ENCODE data around the gene UBE2G1.

DNA sequence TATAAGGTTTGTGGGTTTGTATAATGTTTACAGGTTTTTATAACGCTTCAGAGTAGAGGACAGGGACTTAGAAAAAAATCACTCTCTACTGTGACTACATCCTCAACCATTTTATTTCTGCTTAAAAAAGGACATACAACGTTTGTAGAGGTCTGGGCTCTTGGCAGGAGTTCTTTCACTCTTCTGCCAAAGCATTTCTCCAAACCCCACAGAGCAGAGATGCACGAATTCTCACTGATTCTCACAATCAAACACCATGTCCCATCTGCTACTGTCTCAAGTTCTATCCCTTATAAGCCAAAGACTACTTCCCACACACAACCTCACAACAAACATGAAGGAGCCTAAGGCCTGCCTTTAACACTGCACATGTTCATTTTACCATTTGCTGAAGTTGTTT is 95.7 kb downstream of the UBE2G1 start:
- TF ChIP-seq, protein P1, sequence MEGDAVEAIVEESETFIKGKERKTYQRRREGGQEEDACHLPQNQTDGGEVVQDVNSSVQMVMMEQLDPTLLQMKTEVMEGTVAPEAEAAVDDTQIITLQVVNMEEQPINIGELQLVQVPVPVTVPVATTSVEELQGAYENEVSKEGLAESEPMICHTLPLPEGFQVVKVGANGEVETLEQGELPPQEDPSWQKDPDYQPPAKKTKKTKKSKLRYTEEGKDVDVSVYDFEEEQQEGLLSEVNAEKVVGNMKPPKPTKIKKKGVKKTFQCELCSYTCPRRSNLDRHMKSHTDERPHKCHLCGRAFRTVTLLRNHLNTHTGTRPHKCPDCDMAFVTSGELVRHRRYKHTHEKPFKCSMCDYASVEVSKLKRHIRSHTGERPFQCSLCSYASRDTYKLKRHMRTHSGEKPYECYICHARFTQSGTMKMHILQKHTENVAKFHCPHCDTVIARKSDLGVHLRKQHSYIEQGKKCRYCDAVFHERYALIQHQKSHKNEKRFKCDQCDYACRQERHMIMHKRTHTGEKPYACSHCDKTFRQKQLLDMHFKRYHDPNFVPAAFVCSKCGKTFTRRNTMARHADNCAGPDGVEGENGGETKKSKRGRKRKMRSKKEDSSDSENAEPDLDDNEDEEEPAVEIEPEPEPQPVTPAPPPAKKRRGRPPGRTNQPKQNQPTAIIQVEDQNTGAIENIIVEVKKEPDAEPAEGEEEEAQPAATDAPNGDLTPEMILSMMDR (IDR thresholded peaks at IDR 0.05) = no peak
- no peak for TF ChIP-seq POLR2A (IDR thresholded peaks at IDR 0.05)

Measured in Peyer's patch (tissue), 4 donors.